Mononuclear cell (primary cell): ENCODE measurements around the gene ARHGEF12. TPM values are rescaled to one million over a fixed set of nuclear protein-coding genes. Genes with fewer than 3 reads are reported as not detected.

Source experiments
- H3K27me3 ChIP-seq: 2 replicates; pipeline ENCODE4 v1.6.0; 2011; ENCODE audit warnings: low read length, control low read depth; ENCODE audit not compliant: insufficient read depth
- H3K4me1 ChIP-seq: 2 replicates; pipeline ENCODE4 v1.5.1; 2011; ENCODE audit warnings: mild to moderate bottlenecking, low read length, control low read depth; ENCODE audit not compliant: insufficient read depth
- H3K4me3 ChIP-seq: 2 replicates; pipeline ENCODE4 v1.5.1; 2011; ENCODE audit warnings: mild to moderate bottlenecking, low read length, moderate library complexity
- H3K9me3 ChIP-seq: 2 replicates; pipeline ENCODE4 v1.5.1; 2011; ENCODE audit warnings: low read depth, mild to moderate bottlenecking, control low read depth, low read length
- total RNA-seq: library from RNA; depleted of rRNA; stranded (reverse); fragments of >200 nt; gene quantifications from one replicate; pipeline ENCODE4 v1.2.3, GENCODE V29; 2012

ARHGEF12 gene
- total RNA-seq, 1 donor = 12.9 TPM

GRCh38 chr11:120511820-120512738, 175.9 kb downstream of the ARHGEF12 start:
- no peak overlapping the region for H3K4me3 ChIP-seq
- H3K9me3 ChIP-seq = no peaks in the 10 kb centered on the region
- H3K4me1 ChIP-seq = no peaks in the 10 kb centered on the region
- peaks cover 32% of the 10 kb centered on the region for H3K27me3 ChIP-seq

DNA sequence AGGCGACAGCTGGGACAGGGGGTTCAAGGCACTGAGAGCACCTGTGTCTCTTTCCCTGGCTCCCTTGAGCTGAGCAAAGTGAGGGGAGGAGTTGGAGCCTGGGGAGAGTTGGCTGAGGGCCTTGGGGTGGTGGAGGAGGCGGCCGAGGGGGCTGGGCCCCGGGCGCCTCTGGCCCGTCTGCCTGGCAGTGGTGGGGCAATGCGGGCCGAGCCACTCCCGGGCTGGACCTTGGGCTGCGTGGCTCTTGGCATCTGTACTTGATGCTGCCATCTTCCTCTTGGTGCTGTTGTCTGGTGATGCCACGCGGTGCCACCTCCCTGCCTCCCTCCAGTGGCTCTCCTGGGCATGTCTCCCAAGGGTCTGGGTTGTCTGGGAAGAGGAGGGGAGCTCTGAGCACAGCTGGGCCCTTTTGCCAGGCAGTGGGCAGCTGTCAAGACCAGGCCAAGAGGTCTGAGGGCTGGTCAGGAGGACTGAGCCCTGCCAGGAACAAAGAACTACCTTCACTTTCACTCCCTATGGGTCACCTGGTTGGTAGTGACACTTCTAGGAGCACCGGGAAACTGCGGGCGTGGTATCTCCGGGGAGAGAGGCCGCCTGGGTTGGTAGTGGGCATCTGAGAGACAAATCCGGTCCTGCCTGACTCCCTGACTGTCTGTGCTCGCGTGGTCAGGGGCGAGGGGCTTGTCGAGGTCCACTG, 176.7 kb downstream of the ARHGEF12 start:
- no peaks in the 10 kb centered on the region for H3K4me1 ChIP-seq
- H3K27me3 ChIP-seq = peaks cover 31% of the 10 kb centered on the region
- no peak overlapping the region for H3K4me3 ChIP-seq
- no peaks in the 10 kb centered on the region for H3K9me3 ChIP-seq

GRCh38 chr11:120513436-120514315, 177.5 kb downstream of the ARHGEF12 start:
- Histone ChIP-seq H3K4me3 (no peak overlapping the region), H3K4me1 (no peaks in the 10 kb centered on the region), H3K9me3 (no peaks in the 10 kb centered on the region), H3K27me3 (peaks cover 31% of the 10 kb centered on the region)

- Histone ChIP-seq H3K4me1 (no peaks in the 10 kb centered on the region), H3K9me3 (no peaks in the 10 kb centered on the region), H3K4me3 (no peak overlapping the region), H3K27me3 (peaks cover 28% of the 10 kb centered on the region)
Measured at GRCh38 chr11:120514541-120515121, 178.4 kb downstream of the ARHGEF12 start.

- Histone ChIP-seq H3K27me3 (peaks cover 22% of the 10 kb centered on the region), H3K9me3 (no peaks in the 10 kb centered on the region), H3K4me1 (no peaks in the 10 kb centered on the region), H3K4me3 (no peak overlapping the region)
Measured at GRCh38 chr11:120515186-120515723, 179.0 kb downstream of the ARHGEF12 start.

DNA sequence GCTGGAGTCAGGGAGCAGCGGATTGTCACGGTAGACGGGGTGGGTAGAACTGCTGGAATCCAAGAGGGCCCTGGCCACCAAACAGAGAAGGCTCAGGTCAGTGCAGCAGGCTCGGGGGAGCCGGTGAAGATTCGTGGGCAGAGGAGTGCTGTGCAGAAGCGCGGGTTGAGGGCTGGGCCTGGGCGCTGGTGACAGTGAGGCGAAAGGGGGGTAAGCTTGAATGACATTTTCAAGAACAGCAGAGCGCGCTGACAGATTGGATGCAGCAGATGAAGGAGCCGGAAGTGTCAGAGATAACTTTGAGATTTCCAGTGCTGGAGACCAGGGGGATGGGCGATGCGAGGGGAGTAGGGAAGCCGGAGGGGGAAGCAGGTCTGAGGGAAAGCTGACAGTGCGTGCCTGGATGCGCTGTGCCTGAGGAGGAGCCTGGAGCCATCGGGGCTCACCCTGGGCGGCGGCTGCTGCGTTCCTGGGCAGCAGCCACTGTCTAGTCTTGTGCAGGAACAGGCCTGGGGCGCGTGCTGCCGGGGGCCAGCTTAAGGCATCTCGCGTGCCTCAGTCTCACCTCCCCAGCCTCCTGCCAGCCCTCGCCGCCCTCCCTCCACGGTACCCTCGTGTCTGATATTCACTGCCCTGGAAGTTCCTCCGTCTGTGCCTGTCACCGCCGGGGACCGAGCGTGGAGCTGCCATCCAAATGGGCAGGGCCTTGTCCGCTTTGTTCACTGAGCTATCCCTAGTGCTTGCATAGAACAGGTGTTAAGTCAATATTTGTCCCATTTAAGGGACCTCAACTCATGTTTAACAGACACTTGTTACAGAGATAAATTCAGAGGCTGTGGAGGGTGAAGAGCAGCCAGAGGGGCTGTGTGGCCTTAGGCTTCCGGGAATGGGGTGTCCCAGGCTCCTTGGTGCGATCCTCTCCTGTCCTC, 180.5 kb downstream of the ARHGEF12 start:
- H3K4me3 ChIP-seq = no peak overlapping the region
- peaks cover 16% of the 10 kb centered on the region for H3K27me3 ChIP-seq
- no peaks in the 10 kb centered on the region for H3K4me1 ChIP-seq
- no peaks in the 10 kb centered on the region for H3K9me3 ChIP-seq

- Histone ChIP-seq H3K4me1 (no peaks in the 10 kb centered on the region), H3K27me3 (peaks cover 16% of the 10 kb centered on the region), H3K9me3 (no peaks in the 10 kb centered on the region), H3K4me3 (no peak overlapping the region)
Measured at GRCh38 chr11:120517390-120517761, 181.2 kb downstream of the ARHGEF12 start.

DNA sequence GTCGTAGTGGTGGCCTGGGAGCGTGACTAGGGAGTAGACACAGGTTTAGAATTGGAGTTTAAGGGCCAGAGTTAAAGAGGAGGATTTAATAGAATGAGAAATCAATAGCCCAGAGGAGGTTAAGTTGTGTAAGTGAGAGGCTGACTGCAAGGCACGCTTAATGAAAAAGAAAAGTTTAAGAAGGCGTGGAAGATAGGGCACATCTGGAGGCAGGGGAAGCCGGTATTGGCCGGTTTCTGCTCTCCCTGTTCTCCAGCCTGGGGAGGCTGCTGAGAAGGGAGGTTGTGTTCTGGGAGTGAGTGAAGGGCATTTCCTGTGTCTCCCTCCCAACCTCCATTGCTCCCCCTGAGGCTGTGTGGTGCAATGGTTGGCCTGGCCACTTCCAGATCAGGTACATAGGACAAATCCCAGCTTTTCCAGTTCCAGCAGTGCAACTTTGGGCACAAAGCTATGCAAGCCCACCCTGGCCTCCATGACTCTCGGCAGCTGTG, 181.6 kb downstream of the ARHGEF12 start:
- Histone ChIP-seq H3K4me3 (no peak overlapping the region), H3K9me3 (no peaks in the 10 kb centered on the region), H3K27me3 (peaks cover 13% of the 10 kb centered on the region), H3K4me1 (no peaks in the 10 kb centered on the region)

GRCh38 chr11:120518356-120518755, 182.1 kb downstream of the ARHGEF12 start:
- no peaks in the 10 kb centered on the region for H3K9me3 ChIP-seq

GRCh38 chr11:120519474-120519873, 183.3 kb downstream of the ARHGEF12 start:
- Histone ChIP-seq H3K4me1 (no peaks in the 10 kb centered on the region), H3K4me3 (no peak overlapping the region), H3K9me3 (no peaks in the 10 kb centered on the region), H3K27me3 (peaks cover 2% of the 10 kb centered on the region)

More at GRCh38 chr11:120518356-120518755, 182.1 kb downstream of the ARHGEF12 start:
- Histone ChIP-seq H3K4me3 (no peak overlapping the region), H3K27me3 (peaks cover 8% of the 10 kb centered on the region), H3K4me1 (no peaks in the 10 kb centered on the region)

GRCh38 chr11:120520091-120520822, 184.0 kb downstream of the ARHGEF12 start:
- Histone ChIP-seq H3K27me3 (no peaks in the 10 kb centered on the region), H3K4me3 (no peak overlapping the region)

DNA sequence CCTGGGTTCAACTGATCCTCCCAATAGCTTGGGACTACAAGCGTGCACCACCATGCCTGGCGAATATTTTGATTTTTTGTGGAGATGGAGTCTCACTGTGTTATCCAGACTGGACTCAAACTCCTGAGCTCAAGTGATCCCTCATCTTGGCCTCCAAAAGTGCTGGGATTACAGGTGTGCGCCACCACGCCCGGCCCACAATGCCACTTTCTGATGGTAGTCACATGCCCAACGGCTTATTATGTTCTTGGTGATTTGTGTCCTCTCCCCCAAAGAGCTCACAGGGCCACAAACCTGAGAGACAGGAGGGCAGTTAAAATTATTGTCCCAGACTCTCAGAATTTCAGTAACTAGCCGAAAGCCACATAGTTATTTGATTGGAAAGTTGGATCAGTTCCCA, 185.0 kb downstream of the ARHGEF12 start:
- Histone ChIP-seq H3K4me1 (no peaks in the 10 kb centered on the region), H3K27me3 (no peaks in the 10 kb centered on the region), H3K9me3 (no peaks in the 10 kb centered on the region), H3K4me3 (no peak overlapping the region)

More at GRCh38 chr11:120520091-120520822, 184.0 kb downstream of the ARHGEF12 start:
- no peaks in the 10 kb centered on the region for H3K9me3 ChIP-seq
- H3K4me1 ChIP-seq = no peaks in the 10 kb centered on the region

GRCh38 chr11:120522021-120522420, 185.8 kb downstream of the ARHGEF12 start:
- no peaks in the 10 kb centered on the region for H3K9me3 ChIP-seq
- no peak overlapping the region for H3K4me3 ChIP-seq
- no peaks in the 10 kb centered on the region for H3K4me1 ChIP-seq
- no peaks in the 10 kb centered on the region for H3K27me3 ChIP-seq
